HG03095 (cell line): Measurements from ENCODE around the gene SUB1.

Experiments
- ATAC-seq: cut with Tn5 transposase; IDR thresholded peaks from one replicate; pipeline ENCODE4 v1.9.1; 2021; ENCODE audit warnings: moderate library complexity; ENCODE audit not compliant: unreplicated experiment

The SUB1 gene

DNA sequence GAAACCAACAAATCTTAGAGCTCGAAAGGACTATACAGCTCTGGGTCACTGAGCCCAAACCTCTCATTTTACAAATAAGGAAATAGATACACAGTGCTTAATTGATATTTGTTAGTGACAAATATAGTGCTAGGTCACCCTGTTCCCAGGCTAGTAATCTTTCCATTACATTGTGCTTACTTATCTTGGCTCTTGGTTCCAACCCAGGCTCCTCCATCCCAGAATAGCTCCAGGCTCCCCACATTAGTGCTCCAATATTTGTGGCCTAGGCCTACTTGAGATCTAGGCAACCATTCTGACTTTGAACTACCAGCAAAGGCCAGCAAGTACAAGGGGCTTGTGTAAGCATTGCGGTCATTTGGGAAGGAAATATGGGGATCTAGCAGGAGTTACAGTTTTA, 21.7 kb upstream of the SUB1 start:
- ATAC-seq, result no peak

DNA sequence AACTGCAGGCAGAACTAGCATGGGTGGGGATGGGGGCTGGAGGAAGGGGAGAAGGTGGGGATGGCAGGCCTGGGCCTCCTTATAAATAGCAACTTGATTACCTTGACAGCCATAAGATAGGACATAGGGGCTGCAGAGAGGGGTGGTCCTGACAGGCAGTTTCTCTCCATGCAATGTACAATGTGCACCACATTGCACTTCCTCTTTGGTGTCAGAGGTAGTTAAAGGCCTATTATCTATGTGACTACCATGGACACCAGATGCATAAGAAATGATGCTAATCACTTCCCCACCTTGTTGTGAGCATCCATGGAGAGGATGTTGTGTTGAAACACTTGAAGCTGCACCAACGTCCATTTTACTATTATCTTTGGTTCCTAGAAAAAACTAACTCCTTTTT, 20.2 kb upstream of the SUB1 start:
- no peak for ATAC-seq

DNA sequence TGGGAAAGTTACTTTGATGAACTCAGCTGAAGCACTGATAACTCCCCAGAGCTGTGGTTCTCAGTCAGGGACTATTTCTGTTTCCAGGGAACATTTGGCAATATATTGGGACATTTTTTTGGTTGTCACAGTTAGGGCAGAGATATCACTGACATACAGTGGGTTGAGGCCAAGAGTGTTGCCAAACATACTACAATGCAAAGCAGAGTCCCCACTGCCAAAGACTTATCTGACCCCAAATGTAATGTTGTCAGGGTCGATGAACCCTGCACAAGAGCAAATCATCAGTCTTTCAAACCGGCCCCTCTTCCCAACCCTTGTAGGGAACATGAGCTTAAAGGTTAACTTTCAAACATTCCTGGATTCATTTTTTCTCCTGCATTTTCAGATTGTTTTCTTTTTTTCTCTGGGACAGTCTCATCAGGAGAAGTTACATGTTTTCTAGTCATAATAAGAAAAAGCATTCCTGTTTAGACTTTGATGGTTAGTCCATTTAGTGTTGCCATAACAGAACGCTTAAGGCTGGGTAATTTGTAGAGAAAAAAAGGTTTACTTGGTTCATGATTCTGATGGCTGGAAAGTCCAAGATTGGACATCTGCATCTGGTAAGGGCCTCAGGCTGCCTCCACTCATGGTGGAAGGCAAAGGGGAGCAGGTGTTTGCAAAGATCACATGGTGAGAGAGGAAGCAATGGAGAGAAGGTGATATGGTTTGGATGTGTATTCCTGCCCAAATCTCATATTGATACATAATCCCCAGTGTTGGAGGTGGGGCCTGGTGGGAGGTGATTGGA, 18.8 kb upstream of the SUB1 start:
- no peak for ATAC-seq

DNA sequence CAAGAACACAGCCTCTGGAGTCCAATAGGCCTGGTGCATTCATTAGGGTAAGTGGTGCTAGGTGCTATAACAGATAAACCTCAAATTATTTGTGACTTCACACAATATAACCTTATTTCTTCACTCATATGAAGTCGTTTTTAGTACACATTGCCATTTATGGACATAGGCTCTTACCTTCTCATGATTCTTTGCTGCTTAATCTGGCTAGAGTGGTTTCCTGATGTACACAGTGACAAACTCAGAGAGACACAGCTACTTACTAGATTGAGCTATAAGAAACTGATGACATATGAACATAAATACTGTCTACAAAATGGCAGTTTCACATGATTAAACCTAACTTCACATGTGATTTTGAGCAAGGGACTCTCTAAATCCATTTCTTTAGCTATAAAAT, 14.2 kb upstream of the SUB1 start:
- ATAC-seq, result no peak

DNA sequence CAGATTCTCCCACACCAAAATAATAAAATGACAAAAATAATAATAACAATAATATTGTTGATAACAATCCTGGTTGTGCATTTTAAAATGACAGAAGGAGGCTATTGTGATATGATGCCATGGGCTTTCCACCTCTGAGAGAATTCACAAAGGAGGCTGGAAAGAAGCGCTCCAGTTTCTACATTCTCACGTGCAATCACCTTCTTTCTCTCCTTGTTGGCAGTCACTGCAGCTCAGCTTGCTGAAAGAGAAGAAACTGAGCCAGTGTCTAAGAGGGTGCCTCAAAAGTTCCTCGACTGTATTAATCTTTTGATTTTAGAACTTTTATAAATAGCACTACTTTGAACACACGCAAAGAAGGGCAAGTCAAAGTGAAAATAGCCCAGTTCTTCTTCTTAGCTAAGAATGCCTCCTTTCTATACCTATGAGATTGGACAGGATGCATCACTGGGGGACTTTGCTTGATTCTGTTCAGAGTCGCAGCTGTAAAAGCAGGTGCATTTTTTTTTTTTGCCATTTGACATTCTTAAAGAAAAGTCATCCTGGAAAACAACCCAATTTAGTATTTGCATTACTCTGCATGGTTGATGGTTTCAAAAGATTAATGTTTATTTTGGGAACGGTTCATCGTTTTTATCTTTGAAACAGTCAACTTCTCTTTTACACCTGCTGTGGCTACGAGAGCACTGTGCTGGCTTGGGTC, 12.4 kb upstream of the SUB1 start:
- peak; percentile 94 for ATAC-seq

DNA sequence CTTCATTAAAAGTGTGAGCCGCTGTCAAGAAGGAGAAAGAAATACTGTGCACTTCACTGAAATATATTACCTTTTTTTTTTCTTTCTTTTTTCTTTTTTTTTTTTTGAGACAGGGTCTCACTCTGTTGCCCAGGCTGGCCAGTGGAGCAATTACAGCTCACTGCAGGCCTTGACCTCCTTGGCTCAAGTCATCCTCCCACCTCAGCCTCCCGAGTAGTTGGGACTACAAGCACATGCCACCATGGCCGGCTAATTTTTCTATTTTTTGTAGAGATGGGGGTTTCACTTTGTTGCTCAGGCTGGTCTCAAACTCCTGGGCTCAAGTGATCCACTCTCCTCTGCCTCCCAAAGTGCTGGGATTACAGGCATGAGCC, 11.9 kb upstream of the SUB1 start:
- ATAC-seq, result peak; percentile 2

DNA sequence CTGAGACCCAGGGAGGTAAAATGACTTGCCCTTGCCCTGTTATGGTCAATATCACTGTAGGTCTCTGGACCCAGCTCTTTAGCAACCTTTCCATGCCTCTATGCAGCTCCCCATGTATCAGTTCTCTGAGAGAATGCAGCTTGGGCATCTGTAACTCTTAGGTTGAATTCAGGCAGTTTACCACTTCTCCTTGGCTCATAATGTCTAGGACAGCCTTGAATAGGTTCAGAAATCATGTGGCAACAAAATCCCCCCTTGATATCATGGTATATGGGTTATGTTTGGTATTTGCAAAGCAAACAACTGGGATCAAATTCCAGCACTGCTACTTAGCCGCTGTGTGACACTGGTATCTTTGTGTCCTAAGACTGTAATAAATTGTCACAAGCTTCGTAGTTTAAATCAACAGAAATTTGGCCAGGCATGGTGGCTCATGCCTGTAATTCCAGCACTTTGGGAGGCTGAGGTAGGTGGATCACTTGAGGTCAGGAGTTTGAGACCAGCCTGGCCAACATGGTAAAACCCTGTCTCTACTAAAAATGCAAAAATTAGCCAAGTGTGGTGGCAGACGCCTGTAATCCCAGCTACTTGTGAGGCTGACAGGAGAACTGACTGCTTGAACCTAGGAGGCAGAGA, 10.7 kb upstream of the SUB1 start:
- ATAC-seq, result no peak

DNA sequence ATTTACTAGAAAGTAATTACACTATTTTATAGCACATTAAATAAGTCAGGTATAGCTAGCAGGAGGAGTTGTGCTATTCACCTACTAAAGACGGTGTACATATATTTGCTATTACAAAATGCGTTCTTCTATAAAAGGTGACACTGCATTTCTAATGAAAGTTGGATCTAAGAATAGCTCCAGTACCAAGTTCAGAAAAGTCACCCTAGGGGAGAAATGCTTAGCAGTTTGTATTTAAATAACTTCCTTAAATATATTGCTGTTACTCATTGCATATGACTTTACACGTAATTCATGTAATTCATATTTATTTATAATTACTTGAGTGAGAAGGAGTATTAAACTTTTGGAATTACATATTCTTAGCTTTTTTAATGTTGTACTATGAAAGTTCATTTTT, 7.0 kb upstream of the SUB1 start:
- no peak for ATAC-seq

DNA sequence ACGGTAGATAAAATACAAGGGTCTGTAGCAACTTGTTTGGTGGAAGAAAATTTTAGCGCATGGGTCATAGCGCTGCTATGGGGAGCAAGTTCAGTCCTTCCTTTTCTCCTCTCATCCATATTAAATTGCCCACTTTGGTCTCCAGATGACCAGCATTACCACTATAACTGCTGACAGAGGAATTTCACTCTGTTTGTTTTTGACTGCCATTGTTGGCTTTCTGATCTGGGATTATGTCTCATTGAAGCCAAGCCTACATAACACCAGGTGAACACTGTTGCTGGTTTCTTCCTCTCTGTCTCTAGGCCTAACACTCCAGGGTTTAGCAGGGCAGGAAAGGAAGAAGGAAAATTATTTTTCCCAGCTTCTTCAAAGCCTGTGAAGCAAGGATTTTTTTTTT, 6.6 kb upstream of the SUB1 start:
- no peak for ATAC-seq

DNA sequence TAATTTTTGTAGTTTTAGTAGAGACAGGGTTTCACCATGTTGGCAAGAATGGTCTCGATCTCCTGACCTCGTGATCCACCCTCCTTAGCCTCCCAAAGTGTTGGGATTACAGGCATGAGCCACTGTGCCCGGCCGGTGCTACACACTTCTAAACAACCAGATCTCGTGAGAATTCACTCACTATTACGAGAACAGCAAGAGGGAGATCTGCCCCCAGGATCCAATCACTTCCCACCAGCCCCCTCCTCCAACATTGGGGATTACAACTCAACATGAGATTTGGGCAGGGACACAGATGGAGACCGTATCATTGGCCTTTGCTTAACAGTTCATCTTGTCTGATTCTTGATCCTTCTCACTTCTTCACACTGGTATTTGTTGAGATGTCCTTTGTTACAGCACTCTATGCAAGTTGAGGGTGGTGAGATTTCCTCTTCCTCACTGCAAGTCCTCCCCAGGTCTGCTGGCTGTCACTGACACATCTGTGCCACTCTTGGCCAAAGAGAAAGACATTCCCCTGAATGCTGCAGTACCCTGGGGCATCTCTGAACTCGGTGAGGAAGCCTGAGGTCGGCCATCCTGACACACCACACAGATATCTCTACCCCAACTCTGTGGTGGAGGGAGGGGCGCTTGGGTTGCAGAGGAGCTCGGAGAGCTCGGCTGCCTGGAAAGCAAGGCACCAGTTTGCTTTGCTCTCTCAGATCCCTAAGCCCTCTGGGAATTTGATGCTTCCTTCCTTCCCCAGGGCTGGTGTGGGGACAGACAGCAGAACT, 4.2 kb upstream of the SUB1 start:
- ATAC-seq, result no peak

DNA sequence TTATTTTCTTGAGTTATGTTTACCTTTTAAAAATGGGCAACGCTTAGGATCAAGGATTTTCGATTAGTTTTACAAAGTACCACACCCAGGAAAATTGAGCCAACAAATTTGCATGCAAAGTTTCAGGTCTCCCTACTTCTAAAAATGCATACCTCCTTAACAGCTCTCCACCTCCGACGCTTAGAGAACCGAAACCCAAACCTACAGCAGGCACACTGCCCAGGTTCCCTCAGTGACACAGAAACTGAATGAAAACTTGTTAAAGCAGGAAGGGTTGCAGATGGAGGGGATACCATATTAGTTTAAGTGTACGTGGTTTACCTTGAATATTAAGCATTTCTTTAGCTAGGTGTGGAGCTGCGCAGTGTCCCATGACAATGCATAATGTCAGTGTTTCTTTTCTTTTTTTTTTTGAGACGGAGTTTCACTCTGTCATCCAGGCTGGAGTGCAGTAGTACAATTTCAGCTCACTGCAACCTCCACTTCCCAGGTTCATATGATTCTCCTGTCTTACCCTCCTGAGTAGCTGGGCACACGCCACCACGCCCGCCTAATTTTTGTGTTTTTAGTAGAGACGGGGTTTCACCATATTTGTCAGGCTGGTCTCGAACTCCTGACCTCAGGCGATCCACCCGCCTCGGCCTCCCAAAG, 1.6 kb upstream of the SUB1 start:
- peak; percentile 74 for ATAC-seq

DNA sequence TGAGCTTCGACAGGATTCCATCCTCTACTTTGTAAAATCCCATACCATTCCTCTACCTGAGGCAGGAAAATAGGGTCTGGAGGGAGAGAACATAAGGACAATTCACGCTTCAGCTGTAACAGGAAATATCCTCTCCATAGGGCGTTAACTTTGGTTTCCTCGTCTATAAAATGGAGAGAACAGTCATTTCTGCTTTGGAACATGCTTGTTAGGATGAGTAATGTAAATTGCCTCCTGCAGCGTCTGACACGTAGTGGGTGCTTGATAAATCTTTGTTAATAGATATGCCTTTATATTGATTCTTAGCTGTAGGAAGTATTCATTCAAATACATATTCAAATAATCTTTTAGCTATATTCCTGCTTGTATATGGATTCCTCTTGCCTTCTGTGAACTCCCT, 711 bp upstream of the SUB1 start:
- no peak for ATAC-seq

DNA sequence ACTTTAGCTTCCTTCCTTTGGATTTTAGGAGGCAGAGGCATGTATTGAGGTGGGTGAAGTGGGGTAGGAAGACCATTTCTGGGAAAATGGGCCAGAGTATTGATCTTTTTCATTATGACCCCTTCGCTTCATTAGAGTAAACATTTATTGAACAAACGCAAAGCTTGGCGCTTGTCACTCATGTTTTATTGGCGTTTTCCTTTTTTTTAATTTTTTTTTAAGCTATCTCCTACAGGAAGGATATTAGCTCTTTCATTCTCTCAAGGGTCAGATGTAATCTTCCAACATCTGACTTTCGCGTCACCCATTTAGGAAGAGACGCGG, 273 bp upstream of the SUB1 start:
- no peak for ATAC-seq

DNA sequence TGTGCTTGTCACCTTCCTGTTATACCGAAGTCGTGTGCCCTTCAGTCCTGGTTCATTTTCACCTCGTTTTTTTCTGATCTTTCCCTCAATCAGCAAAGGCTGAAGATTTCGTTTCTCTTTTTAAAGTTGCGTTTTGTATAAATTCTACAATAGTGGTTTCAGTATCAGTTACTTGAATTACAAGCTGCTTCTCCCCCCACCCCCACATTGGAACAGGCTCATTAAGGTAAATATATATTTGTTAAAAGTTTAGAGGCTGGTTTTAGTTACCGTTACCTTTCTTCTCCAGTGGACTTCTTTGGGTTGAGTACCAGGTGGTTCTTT, 881 bp downstream of the SUB1 start:
- no peak for ATAC-seq

DNA sequence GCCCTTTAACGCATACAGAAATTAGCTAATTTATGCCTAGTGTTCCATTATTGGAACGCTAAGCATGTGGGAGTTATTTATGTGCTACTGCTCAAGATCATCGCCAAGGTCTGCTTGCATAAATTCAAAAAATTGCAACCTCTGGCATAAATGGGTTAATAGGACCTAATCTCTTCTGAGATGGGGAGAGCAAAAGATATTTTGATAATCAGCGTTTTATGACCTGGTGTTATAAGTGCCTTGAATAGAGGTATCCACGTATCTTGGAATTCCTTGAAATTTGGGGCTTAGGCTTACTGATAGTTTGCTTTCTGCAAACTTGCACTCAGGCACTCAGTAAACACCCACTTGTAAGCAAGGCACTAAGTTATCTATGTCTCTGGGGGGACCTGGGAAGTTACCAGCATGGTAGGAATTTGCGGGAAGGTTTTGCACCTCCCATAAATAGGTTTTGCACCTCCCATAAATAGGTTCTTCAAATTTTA, 1.8 kb downstream of the SUB1 start:
- ATAC-seq, result no peak

DNA sequence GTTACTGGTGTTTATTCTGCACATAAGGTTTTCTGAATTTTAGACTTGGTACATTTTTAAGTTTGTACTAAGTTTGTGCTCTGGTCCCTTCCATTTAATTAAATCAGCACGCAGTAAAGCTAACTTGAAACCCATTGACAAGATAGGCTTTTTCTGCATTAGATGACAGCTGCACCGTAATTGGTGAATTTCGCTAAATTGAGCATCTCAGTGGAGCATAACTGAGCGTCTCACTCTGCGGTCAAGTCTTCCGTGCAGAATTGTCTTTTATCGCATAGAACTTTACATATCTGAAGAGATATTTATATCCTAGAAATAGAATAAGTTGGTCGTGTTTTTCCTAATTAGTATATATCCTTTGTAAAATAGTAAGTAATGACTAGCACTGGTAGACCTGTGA, 4.1 kb downstream of the SUB1 start:
- no peak for ATAC-seq

DNA sequence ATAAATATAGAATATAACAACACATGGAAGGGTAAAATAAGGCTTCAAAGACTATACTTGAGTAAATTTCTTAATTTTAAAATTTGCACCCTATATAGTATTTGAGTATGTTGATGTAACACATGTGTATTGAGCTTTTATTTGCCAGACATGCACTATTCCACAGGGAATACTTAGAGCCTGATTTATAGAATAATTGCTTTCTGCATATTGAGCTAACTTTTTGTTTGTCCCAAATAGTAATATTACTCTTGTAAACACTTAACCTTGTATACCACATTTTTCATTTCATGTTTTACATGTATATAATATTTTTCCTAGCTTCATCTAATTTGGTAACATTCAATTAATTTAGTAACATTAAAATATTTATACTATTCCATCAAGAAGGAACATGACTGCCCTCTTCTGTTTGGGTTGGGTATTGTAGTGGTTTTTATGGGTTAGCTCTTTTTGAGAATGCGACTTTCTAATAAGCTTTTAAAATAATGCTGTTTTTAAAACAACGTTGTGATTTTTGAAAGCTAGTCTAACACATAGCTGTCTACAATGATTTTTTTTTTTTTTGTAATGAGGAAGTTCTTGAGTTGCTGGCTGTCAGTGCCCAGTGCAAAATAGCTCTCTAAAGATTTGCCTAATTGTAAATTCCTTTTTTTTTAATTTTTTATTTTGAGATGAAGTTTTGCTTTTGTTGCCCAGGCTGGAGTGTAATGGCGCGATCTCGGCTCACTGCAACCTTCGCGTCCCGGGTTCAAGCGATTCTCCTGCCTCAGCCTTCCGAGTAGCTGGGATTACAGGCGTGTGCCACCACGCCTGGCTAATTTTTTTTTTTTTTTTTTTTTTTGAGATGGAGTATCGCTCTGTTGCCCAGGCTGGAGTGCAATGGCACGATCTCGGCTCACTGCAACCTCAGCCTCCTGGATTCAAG, 4.8 kb downstream of the SUB1 start:
- ATAC-seq, result no peak

DNA sequence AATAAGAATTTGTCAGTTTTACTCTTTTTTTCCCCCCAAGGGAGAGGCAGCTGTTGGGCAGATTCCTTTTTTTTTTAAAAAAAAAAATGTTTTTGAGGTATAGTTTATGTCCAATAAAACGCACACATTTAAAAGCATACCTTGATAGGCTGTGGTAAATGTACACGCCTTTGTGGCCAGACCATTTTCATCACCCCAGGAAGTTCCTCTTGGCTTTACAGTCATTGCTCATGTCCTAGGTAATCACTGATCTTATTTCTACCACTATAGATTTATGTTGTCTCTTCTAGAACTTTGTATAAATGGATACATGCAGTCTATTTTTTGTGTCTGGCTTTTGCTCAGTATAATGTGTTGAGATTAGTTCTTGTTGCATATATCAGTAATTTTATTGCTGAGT, 9.8 kb downstream of the SUB1 start:
- no peak for ATAC-seq

DNA sequence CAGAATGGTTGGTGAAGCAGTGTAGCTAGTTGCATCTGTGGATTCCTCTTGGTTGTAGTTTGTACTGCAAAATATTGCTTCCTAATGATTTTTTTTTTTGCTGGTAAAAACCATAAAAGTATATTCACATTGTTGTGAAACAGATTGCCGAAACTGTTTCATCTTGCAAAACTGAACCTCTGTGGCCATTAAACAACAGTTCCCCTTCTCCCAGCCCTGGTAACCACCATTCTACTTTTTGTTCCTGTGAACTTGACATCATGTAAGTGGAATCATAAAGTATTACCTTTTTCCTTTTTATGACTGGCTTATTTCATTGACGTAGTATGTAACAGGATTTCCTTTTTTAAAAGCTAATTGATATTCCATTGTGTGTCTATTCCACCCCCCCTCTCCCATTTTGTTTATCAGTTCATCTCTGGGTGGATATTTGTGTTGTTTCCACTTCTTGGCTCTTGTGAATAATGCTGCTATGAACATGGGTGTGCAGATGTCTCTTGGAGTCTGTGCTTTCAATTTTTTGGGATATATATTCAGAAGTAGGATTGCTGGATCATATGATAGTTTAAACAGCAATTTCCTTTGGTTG, 11.8 kb downstream of the SUB1 start:
- ATAC-seq, result no peak
